Upper lobe of left lung (tissue), 6 donors: ENCODE data around the gene LIPC. TPM values are rescaled to one million over a fixed set of nuclear protein-coding genes. Genes with fewer than 3 reads are reported as not detected.
A peak's percentile ranks its signal among the peaks of the same experiment; 100 is the strongest.

Source experiments
- ATAC-seq, 2 donors: fragments of 200-7000 bp; cut with Tn5 transposase; one replicate each; pipeline ENCODE4 v1.9.1; 2022; ENCODE audit warnings: mild to moderate bottlenecking in 2 of 2, moderate library complexity in 2 of 2; ENCODE audit not compliant: low FRiP score in 2 of 2
- DNase-seq, 2 donors: peaks; one replicate each; pipeline ENCODE4 v3.0.0-alpha.2; 2019 to 2020
- H3K27ac ChIP-seq, 4 donors: fragments of 200-600 bp; sonication (generic); one replicate each; pipeline ENCODE4 v1.5.1; 2016 to 2019
- H3K27me3 ChIP-seq, 4 donors: fragments of 200-600 bp; sonication (generic); one replicate each; pipeline ENCODE4 v1.5.1; 2017 to 2019
- H3K36me3 ChIP-seq, 4 donors: fragments of 200-600 bp; sonication (generic); one replicate each; pipeline ENCODE4 v1.5.1; 2016 to 2019
- H3K4me1 ChIP-seq, 4 donors: fragments of 200-600 bp; sonication (generic); one replicate each; pipeline ENCODE4 v1.5.1; 2018 to 2019
- H3K4me3 ChIP-seq, 4 donors: fragments of 200-600 bp; sonication (generic); one replicate each; pipeline ENCODE4 v1.5.1; 2017 to 2019; ENCODE audit warnings: mild to moderate bottlenecking in 2 of 4, moderate library complexity in 1 of 4
- H3K9me3 ChIP-seq, 4 donors: fragments of 200-600 bp; sonication (generic); one replicate each; pipeline ENCODE4 v1.5.1; 2018 to 2019
- CTCF ChIP-seq, 6 experiments: fragments of 450-650 bp in 4 of 6; fragments of 200-600 bp in 2 of 6; sonication (generic) in 2 of 6; IDR thresholded peaks; one replicate each; pipeline ENCODE4 v1.5.1; 2016 to 2019; ENCODE audit warnings: antibody characterized with exemption in 6 of 6
- EP300 ChIP-seq, 4 donors: sonication (generic); formaldehyde crosslinking; IDR thresholded peaks; one replicate each; pipeline ENCODE4 v1.5.1; 2017; ENCODE audit warnings: antibody characterized with exemption in 4 of 4, control low read depth in 2 of 4
- POLR2A ChIP-seq, 4 donors: fragments of 450-650 bp; IDR thresholded peaks; one replicate each; pipeline ENCODE4 v1.5.1; 2016 to 2017; ENCODE audit warnings: antibody characterized with exemption in 4 of 4, mild to moderate bottlenecking in 2 of 4
- POLR2AphosphoS5 ChIP-seq, 2 donors: sonication (generic); formaldehyde crosslinking; IDR thresholded peaks; one replicate each; pipeline ENCODE4 v1.5.1; 2017; ENCODE audit warnings: antibody characterized with exemption in 2 of 2
- WGBS, 2 donors: methylation state at CpG; one replicate each; pipeline ENCODE4 v1.1.5; 2017 to 2018; 5-methylcytosine and 5-hydroxymethylcytosine counted together
- total RNA-seq, 6 donors: library from RNA; depleted of rRNA in 4 of 6; stranded (reverse); fragments of >200 nt in 4 of 6; gene quantifications; one replicate each; pipeline versions ENCODE4 v1.1.0 to v1.2.1, GENCODE V29; 2016 to 2021
- donor health status: DM: no; HTN: no; CAD: no; lungs with moderate emphysema.
- donor health status: DM: no; HTN: yes; CAD: no; lungs with severe emphysema.

The LIPC gene
- total RNA-seq, 6 donors from 2014 or later, result 0.40 to 0.89 (median 0.75) TPM; not detected in 2

DNA sequence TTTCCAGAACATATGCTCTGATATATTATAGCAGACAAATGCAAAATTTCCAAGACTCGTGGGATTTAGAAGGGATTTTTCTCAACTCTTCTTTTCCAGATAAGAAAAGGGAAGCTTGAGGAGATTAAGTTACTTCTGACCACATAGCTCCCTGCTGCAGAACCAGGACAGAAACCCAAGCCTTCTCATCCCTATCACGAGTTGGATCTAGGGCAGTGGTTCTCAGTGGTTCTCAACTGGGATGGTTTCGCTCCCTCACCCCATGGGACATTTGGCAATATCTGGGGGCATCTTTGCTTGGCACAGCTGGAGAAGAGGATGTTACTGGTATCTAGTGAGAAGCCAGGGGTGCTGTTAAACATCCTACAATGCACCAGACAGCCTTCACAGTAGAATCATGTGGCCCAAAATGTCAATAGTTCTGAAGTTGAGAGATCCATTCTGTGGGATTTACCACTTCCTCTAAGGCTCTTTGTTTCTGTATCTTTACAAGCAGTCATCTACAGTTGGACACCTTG is 64.2 kb downstream of the LIPC start:
- Histone ChIP-seq H3K36me3 (no peaks in the 10 kb centered on the region), H3K9me3 (no peaks in the 10 kb centered on the region), H3K27ac (no peak overlapping the region), H3K4me1 (peaks cover 0 to 7% (median 0%) of the 10 kb centered on the region in 4 donors), H3K4me3 (no peak overlapping the region), H3K27me3 (no peaks in the 10 kb centered on the region)
- TF ChIP-seq EP300 (IDR thresholded peaks at IDR 0.05) (no peak), CTCF (IDR thresholded peaks at IDR 0.05) (no peak), POLR2A (IDR thresholded peaks at IDR 0.05) (no peak), POLR2AphosphoS5 (IDR thresholded peaks at IDR 0.05) (no peak)
- no peak for ATAC-seq
- WGBS, 2 donors, result 89 to 93% methylated on average over 3 of the region's 3 CpGs
- DNase-seq, result no peak

DNA sequence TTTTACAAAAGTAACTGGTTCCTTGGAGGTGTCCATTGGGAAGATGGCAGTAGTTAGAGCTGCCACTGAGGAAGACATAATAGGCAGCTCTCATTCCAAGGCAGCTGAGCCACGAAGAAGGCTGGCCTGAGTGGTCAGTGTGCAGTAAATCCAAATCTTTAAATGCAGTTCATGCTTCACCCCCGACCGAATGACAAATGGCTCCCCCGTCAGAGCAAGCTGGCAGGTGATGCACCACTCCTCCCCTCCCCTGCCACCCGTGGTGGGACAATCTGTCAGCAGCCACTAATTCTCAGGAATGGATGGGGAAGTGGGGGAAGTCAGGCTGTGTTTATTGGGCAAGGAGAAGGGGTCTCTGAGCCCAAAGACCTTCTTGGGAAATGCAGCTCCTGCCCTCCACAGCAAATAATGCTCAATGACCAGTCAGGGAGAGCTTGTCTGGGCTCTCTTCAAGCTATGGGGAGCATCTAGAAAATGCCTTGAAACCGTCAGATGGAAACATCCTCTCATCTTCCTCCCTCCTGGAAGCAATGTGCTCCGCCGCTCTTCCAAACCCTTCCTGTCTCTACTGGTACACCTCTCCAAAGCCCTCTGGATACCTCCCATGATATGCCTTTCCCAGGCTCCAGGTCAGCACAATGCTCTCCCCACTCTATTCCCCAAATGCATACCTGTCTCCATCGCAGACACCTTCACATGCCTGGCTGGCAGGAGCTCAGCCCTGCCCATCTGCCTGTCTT is 65.4 kb downstream of the LIPC start:
- H3K4me3 ChIP-seq, result no peak overlapping the region
- no peaks in the 10 kb centered on the region for H3K4me1 ChIP-seq
- H3K36me3 ChIP-seq, result no peaks in the 10 kb centered on the region
- DNase-seq (no peak), ATAC-seq (no peak)
- H3K9me3 ChIP-seq, result no peaks in the 10 kb centered on the region
- WGBS, 2 donors, result 86 to 93% methylated on average over 5 to 9 of the region's 9 CpGs
- TF ChIP-seq EP300 (IDR thresholded peaks at IDR 0.05) (no peak), POLR2A (IDR thresholded peaks at IDR 0.05) (no peak), CTCF (IDR thresholded peaks at IDR 0.05) (no peak), POLR2AphosphoS5 (IDR thresholded peaks at IDR 0.05) (no peak)
- no peak overlapping the region for H3K27ac ChIP-seq
- H3K27me3 ChIP-seq, result no peaks in the 10 kb centered on the region

DNA sequence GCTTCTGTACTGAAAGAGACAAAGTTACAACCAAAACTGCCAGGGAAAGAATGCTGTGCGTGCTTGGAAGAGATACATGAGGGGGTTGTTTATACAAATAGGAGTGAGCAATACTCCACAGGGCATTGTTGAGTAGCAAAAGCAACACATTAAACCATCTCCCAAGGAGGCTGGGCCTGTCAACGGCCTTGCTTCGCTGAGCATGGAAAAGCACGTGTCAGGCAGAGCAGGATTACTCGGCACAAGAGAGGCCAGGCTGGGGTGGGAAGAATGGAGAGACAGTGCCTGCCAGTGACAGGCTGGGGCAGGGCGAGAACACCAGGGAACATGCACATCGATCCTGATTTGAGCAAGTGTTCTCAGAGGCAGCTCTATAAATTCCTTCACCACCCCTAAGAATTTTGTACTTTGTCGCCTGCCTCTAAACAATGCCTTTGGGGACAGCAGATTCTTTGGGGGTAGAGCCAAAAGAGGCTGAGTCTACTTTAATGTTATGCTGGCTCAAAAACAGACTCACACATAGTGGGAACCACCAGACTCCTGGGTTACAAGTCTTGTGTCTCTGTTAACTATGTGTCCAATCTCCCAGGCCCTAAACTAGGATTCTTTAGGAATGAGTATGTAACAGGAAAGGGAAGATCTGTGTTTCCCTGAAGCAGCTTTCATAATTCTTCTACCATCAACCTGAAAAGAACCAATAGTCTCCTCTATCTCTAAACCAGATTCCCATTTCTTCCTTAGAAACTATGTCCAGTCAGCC is 67.2 kb downstream of the LIPC start:
- 85 to 88% methylated on average over 8 of the region's 8 CpGs for WGBS, 2 donors
- H3K27ac ChIP-seq, result no peak overlapping the region
- DNase-seq (no peak), ATAC-seq (peak in 1 of 2 donors; percentile 42)
- H3K4me1 ChIP-seq, result no peaks in the 10 kb centered on the region
- H3K36me3 ChIP-seq, result no peaks in the 10 kb centered on the region
- no peak for TF ChIP-seq CTCF (IDR thresholded peaks at IDR 0.05)
- TF ChIP-seq POLR2A (IDR thresholded peaks at IDR 0.05), result no peak
- TF ChIP-seq POLR2AphosphoS5 (IDR thresholded peaks at IDR 0.05), result no peak
- TF ChIP-seq EP300 (IDR thresholded peaks at IDR 0.05), result no peak
- H3K9me3 ChIP-seq, result no peaks in the 10 kb centered on the region
- H3K4me3 ChIP-seq, result no peak overlapping the region
- no peaks in the 10 kb centered on the region for H3K27me3 ChIP-seq

DNA sequence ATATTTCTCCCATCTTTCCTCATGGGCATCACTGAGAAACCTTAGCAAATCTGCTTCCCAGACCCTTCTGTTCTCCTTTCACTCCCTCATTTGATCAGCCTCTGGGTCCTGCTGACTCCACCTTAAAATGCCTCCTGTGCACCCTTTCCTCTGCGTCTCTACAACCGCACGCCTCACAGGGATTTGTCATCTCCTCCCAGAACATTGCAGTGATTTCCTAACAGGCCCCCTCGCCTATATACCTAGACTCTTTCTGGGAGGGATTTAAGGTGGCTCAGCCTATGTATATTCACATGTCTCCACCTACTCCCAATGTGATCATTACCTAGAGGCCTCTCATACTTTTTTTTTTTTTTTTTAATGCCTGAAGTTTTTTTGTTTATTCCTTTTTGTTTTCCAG is 69.2 kb downstream of the LIPC start:
- 89 to 92% methylated on average over 4 of the region's 4 CpGs for WGBS, 2 donors
- Histone ChIP-seq H3K4me3 (no peak overlapping the region), H3K27me3 (no peaks in the 10 kb centered on the region), H3K9me3 (no peaks in the 10 kb centered on the region), H3K27ac (no peak overlapping the region), H3K4me1 (peaks cover 0 to 3% (median 2%) of the 10 kb centered on the region in 4 donors), H3K36me3 (no peaks in the 10 kb centered on the region)
- TF ChIP-seq POLR2A (IDR thresholded peaks at IDR 0.05) (no peak), POLR2AphosphoS5 (IDR thresholded peaks at IDR 0.05) (no peak), EP300 (IDR thresholded peaks at IDR 0.05) (no peak), CTCF (IDR thresholded peaks at IDR 0.05) (no peak)
- DNase-seq (no peak), ATAC-seq (no peak)
